ENCODE measurements around the gene AHDC1. TPM values are rescaled to one million over a fixed set of nuclear protein-coding genes. Genes with fewer than 3 reads are reported as not detected.

Gene AHDC1
- total RNA-seq, 1 experiment from 2014 or later = 20.8 TPM

- no peaks in the 10 kb centered on the region for H3K27me3 Mint-ChIP-seq (ENCODE audit: unreplicated experiment)
- TSS peak; percentile 56 for BruUV-seq (replicated peaks)
- no peak for DNase-seq
- H3K27ac Mint-ChIP-seq (ENCODE audit: unreplicated experiment) = peak overlapping the region; percentile 99
- H3K36me3 Mint-ChIP-seq (ENCODE audit: insufficient read depth, unreplicated experiment) = peaks cover 22% of the 10 kb centered on the region
- no peak for TF ChIP-seq CTCF (IDR thresholded peaks at IDR 0.05; ENCODE audit: unreplicated experiment)
- no peaks in the 10 kb centered on the region for H3K4me1 Mint-ChIP-seq (ENCODE audit: low read depth, unreplicated experiment)
- H3K9me3 Mint-ChIP-seq (ENCODE audit: low read depth, unreplicated experiment) = no peaks in the 10 kb centered on the region
- CTCF ChIA-PET = no interaction called here
- intact Hi-C loops (cut with micrococcal nuclease; ENCODE audit: unreplicated experiment) = no loop called here
- peak overlapping the region; percentile 77 for H3K4me3 Mint-ChIP-seq (ENCODE audit: low read depth, unreplicated experiment)
Observed at GRCh38 chr1:27487966-27488884, 115.7 kb downstream of the AHDC1 start.

GRCh38 chr1:27485363-27485762 lies 118.6 kb downstream of the AHDC1 start:
- DNase-seq = no peak
- Mint-ChIP-seq H3K4me3 (ENCODE audit: low read depth, unreplicated experiment) (no peak overlapping the region), H3K36me3 (ENCODE audit: insufficient read depth, unreplicated experiment) (peaks cover 18% of the 10 kb centered on the region), H3K27me3 (ENCODE audit: unreplicated experiment) (no peaks in the 10 kb centered on the region), H3K4me1 (ENCODE audit: low read depth, unreplicated experiment) (no peaks in the 10 kb centered on the region), H3K9me3 (ENCODE audit: low read depth, unreplicated experiment) (no peaks in the 10 kb centered on the region), H3K27ac (ENCODE audit: unreplicated experiment) (no peak overlapping the region)
- intact Hi-C loops (cut with micrococcal nuclease; ENCODE audit: unreplicated experiment) = no loop called here
- no peak for TF ChIP-seq CTCF (IDR thresholded peaks at IDR 0.05; ENCODE audit: unreplicated experiment)
- CTCF ChIA-PET = no interaction called here
- no TSS peak for BruUV-seq (replicated peaks)

Other genes with a start within 250 kb of the AHDC1 start
- gene MAP3K6, start 237.2 kb downstream of the AHDC1 start, total RNA-seq (2022) = 10.3 and 14.3 TPM in 2 replicates
- gene FCN3, start 229.3 kb downstream of the AHDC1 start, total RNA-seq (2022) = not detected in 2 replicates
- gene CD164L2, start 220.8 kb downstream of the AHDC1 start, total RNA-seq (2022) = not detected in 2 replicates
- gene GPR3, start 211.5 kb downstream of the AHDC1 start, total RNA-seq (2022) = 1.3 and 1.9 TPM in 2 replicates
- gene WASF2, start 114.0 kb downstream of the AHDC1 start, total RNA-seq (2022) = 79.5 and 84.2 TPM in 2 replicates
- gene FGR, start 31.0 kb upstream of the AHDC1 start, total RNA-seq (2022) = not detected in 2 replicates
- 426 and 1,520 TPM in 2 replicates for gene IFI6, start 68.0 kb upstream of the AHDC1 start, total RNA-seq (2022)
- gene FAM76A, start 121.8 kb upstream of the AHDC1 start, total RNA-seq (2022) = 10.7 and 11.5 TPM in 2 replicates
- gene STX12, start 169.1 kb upstream of the AHDC1 start, total RNA-seq (2022) = 23.4 and 24.2 TPM in 2 replicates
- 29.6 and 34.3 TPM in 2 replicates for gene PPP1R8, start 226.6 kb upstream of the AHDC1 start, total RNA-seq (2022)